ENCODE data around the gene LAMC1. TPM values are rescaled to one million over a fixed set of nuclear protein-coding genes. Genes with fewer than 3 reads are reported as not detected.

Gene LAMC1
- total and polyA plus RNA-seq, 2 experiments from 2014 or later, result 18.4 to 116 TPM

DNA sequence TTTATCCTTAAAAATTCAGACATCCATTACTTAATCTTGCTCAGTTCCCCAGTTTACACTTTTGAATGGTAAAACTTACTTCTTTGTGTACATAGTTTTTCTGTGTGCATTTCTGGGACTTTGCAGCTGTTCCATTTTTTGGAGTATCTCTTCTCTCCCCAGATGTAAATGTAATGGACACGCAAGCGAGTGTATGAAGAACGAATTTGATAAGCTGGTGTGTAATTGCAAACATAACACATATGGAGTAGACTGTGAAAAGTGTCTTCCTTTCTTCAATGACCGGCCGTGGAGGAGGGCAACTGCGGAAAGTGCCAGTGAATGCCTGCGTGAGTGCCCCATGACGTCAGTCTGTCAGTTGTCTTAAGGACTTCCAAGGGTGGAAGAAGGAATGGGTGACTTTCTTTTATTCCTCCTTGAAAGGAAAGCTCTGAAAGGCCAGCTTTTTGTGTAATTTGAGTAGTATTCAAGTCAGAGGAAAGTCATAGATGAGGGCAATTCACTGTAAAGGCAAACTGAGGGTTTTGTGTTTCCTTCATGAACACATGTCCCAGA lies 87.2 kb downstream of the LAMC1 start (continued):
- no peak for TF ChIP-seq STAT1 (IDR thresholded peaks at IDR 0.05; ENCODE audit: unreplicated experiment)
- TF ChIP-seq CTCF (conservative IDR thresholded peaks at IDR 0.05; ENCODE audit: low read depth in 2 of 2), result no peak

DNA sequence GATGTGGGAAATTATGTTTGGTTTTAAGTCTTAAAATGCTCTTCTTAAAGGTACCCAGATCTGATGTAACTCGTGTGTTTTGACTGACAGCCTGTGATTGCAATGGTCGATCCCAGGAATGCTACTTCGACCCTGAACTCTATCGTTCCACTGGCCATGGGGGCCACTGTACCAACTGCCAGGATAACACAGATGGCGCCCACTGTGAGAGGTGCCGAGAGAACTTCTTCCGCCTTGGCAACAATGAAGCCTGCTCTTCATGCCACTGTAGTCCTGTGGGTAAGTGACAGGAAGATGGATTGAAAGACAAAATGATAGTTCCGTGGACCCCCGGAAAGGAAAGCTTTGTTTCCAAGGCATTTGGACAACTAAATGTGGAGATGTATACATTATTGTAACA lies 91.2 kb downstream of the LAMC1 start:
- Mint-ChIP-seq H3K4me1 (peaks cover 4% of the 10 kb centered on the region), H3K27ac (no peak overlapping the region), H3K9me3 (no peaks in the 10 kb centered on the region), H3K27me3 (ENCODE audit: insufficient read depth, low read depth, poor library complexity) (peaks cover 4% of the 10 kb centered on the region), H3K36me3 (ENCODE audit: low read depth) (peaks cover 29% of the 10 kb centered on the region), H3K4me3 (no peak overlapping the region)
- Histone ChIP-seq H3K4me2 (no peak overlapping the region), H4K20me1 (replicated peaks; ENCODE audit: insufficient read depth) (peaks cover 6% of the 10 kb centered on the region; the same call in 1 of the 2 replicates), H3K79me2 (replicated peaks; ENCODE audit: insufficient read depth) (no peaks in the 10 kb centered on the region; the same call in 1 of the 2 replicates), H3K36me3 (ENCODE audit: insufficient read depth) (peaks cover 17% of the 10 kb centered on the region), H3K4me1 (ENCODE audit: insufficient read depth) (0 out of 2 replicates have a peak, but pooled peaks cover 6% of the 10 kb centered on the region), H3K9me2 (ENCODE audit: insufficient read depth) (no peaks in the 10 kb centered on the region), H3K4me3 (no peak overlapping the region), H3K27ac (ENCODE audit: low read depth) (no peak overlapping the region), H3K27me3 (ENCODE audit: insufficient read depth) (no peaks in the 10 kb centered on the region), H3F3A (replicated peaks; ENCODE audit: low read depth) (no peaks in the 10 kb centered on the region), H2AFZ (no peak overlapping the region)
- TF ChIP-seq ETS1 (IDR thresholded peaks at IDR 0.05) (no peak), POLR2AphosphoS5 (IDR thresholded peaks at IDR 0.05; ENCODE audit: low read depth) (no peak), CREB1 (CRISPR knock-in tag; IDR thresholded peaks at IDR 0.05; ENCODE audit: low read depth) (no peak)
- TF ChIP-seq, protein P1, sequence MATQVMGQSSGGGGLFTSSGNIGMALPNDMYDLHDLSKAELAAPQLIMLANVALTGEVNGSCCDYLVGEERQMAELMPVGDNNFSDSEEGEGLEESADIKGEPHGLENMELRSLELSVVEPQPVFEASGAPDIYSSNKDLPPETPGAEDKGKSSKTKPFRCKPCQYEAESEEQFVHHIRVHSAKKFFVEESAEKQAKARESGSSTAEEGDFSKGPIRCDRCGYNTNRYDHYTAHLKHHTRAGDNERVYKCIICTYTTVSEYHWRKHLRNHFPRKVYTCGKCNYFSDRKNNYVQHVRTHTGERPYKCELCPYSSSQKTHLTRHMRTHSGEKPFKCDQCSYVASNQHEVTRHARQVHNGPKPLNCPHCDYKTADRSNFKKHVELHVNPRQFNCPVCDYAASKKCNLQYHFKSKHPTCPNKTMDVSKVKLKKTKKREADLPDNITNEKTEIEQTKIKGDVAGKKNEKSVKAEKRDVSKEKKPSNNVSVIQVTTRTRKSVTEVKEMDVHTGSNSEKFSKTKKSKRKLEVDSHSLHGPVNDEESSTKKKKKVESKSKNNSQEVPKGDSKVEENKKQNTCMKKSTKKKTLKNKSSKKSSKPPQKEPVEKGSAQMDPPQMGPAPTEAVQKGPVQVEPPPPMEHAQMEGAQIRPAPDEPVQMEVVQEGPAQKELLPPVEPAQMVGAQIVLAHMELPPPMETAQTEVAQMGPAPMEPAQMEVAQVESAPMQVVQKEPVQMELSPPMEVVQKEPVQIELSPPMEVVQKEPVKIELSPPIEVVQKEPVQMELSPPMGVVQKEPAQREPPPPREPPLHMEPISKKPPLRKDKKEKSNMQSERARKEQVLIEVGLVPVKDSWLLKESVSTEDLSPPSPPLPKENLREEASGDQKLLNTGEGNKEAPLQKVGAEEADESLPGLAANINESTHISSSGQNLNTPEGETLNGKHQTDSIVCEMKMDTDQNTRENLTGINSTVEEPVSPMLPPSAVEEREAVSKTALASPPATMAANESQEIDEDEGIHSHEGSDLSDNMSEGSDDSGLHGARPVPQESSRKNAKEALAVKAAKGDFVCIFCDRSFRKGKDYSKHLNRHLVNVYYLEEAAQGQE (IDR thresholded peaks at IDR 0.05; ENCODE audit: unreplicated experiment), result no peak
- DNase-seq (ENCODE audit: low spot score) (no peak), ATAC-seq (no peak)

DNA sequence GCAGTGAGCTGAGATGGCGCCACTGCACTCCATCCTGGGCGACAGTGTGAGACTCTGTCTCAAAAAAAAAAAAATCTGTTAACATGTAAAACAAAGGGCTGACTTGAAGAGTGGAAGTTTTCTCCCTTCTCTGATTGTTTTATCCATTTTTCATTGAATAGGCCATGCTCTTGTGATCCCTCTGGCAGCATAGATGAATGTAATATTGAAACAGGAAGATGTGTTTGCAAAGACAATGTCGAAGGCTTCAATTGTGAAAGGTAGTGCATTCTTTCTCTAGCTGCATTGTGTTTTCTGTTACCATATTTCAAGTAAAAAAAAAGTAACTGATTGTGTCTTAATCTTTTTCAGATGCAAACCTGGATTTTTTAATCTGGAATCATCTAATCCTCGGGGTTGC lies 93.2 kb downstream of the LAMC1 start:
- peaks cover 19% of the 10 kb centered on the region for H3K36me3 ChIP-seq (ENCODE audit: insufficient read depth)
- no peak overlapping the region for H3K4me3 Mint-ChIP-seq
- no peak overlapping the region for H3K4me2 ChIP-seq
- no peak for ATAC-seq
- no peak overlapping the region for H3K4me3 ChIP-seq
- H3K27ac ChIP-seq (ENCODE audit: low read depth), result no peak overlapping the region
- H3K9me2 ChIP-seq (ENCODE audit: insufficient read depth), result no peaks in the 10 kb centered on the region
- H3K27ac Mint-ChIP-seq, result no peak overlapping the region
- H3K79me2 ChIP-seq (replicated peaks; ENCODE audit: insufficient read depth), result no peaks in the 10 kb centered on the region
- no peak overlapping the region for H2AFZ ChIP-seq
- H3K4me1 Mint-ChIP-seq, result no peaks in the 10 kb centered on the region; the same call in 2 of the 3 replicates
- H3K4me1 ChIP-seq (ENCODE audit: insufficient read depth), result no peaks in the 10 kb centered on the region
- H3K27me3 ChIP-seq (ENCODE audit: insufficient read depth), result no peaks in the 10 kb centered on the region
- peaks cover 6% of the 10 kb centered on the region for H3K27me3 Mint-ChIP-seq (ENCODE audit: insufficient read depth, low read depth, poor library complexity)
- H3K36me3 Mint-ChIP-seq (ENCODE audit: low read depth), result peaks cover 28% of the 10 kb centered on the region
- H4K20me1 ChIP-seq (replicated peaks; ENCODE audit: insufficient read depth), result peaks cover 6% of the 10 kb centered on the region; the same call in 1 of the 2 replicates
- H3F3A ChIP-seq (replicated peaks; ENCODE audit: low read depth), result no peaks in the 10 kb centered on the region
- H3K9me3 Mint-ChIP-seq, result no peaks in the 10 kb centered on the region
- no peak for DNase-seq (ENCODE audit: low spot score)
- TF ChIP-seq EZH2 (IDR thresholded peaks at IDR 0.05; ENCODE audit: low read depth, unreplicated experiment), result no peak
- no peak for TF ChIP-seq ZNF114 (CRISPR knock-in tag; IDR thresholded peaks at IDR 0.05)
- TF ChIP-seq, protein P1 (IDR thresholded peaks at IDR 0.05; ENCODE audit: unreplicated experiment), result no peak
- no peak for TF ChIP-seq STAT1 (IDR thresholded peaks at IDR 0.05; ENCODE audit: unreplicated experiment)
- no peak for TF ChIP-seq ETS1 (IDR thresholded peaks at IDR 0.05)
- no peak for TF ChIP-seq POLR2AphosphoS5 (IDR thresholded peaks at IDR 0.05; ENCODE audit: low read depth)

Data from GM23338 (cell line).